Measurements from ENCODE around the gene GAS7.

DNA sequence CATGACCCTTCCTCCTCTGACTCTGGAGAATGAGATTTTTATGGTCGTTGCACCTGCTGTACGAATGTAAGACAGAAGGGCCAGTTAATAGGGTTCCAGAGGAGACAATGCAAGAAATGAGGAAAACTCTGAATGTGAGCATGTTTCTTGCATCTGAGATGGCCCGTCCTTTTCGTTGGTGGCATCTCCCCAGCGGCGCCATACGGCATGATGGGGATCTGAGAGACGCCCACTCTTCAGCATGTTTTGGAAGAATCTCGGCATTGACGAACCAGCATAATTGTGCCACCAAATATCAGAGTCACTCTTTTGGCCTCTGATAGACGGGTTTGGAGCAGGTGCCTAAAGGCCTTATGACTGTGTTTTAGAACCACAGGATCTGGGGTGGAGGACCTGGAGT lies 166.8 kb downstream of the GAS7 start:
- TF ChIP-seq, protein P1, sequence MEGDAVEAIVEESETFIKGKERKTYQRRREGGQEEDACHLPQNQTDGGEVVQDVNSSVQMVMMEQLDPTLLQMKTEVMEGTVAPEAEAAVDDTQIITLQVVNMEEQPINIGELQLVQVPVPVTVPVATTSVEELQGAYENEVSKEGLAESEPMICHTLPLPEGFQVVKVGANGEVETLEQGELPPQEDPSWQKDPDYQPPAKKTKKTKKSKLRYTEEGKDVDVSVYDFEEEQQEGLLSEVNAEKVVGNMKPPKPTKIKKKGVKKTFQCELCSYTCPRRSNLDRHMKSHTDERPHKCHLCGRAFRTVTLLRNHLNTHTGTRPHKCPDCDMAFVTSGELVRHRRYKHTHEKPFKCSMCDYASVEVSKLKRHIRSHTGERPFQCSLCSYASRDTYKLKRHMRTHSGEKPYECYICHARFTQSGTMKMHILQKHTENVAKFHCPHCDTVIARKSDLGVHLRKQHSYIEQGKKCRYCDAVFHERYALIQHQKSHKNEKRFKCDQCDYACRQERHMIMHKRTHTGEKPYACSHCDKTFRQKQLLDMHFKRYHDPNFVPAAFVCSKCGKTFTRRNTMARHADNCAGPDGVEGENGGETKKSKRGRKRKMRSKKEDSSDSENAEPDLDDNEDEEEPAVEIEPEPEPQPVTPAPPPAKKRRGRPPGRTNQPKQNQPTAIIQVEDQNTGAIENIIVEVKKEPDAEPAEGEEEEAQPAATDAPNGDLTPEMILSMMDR (IDR thresholded peaks at IDR 0.05; ENCODE audit: insufficient read depth, low read length) = no peak
- no peak for TF ChIP-seq POLR2AphosphoS5 (IDR thresholded peaks at IDR 0.05; ENCODE audit: low read depth)
- TF ChIP-seq GABPA (IDR thresholded peaks at IDR 0.05; ENCODE audit: low read depth) = no peak
- TF ChIP-seq, protein P2, sequence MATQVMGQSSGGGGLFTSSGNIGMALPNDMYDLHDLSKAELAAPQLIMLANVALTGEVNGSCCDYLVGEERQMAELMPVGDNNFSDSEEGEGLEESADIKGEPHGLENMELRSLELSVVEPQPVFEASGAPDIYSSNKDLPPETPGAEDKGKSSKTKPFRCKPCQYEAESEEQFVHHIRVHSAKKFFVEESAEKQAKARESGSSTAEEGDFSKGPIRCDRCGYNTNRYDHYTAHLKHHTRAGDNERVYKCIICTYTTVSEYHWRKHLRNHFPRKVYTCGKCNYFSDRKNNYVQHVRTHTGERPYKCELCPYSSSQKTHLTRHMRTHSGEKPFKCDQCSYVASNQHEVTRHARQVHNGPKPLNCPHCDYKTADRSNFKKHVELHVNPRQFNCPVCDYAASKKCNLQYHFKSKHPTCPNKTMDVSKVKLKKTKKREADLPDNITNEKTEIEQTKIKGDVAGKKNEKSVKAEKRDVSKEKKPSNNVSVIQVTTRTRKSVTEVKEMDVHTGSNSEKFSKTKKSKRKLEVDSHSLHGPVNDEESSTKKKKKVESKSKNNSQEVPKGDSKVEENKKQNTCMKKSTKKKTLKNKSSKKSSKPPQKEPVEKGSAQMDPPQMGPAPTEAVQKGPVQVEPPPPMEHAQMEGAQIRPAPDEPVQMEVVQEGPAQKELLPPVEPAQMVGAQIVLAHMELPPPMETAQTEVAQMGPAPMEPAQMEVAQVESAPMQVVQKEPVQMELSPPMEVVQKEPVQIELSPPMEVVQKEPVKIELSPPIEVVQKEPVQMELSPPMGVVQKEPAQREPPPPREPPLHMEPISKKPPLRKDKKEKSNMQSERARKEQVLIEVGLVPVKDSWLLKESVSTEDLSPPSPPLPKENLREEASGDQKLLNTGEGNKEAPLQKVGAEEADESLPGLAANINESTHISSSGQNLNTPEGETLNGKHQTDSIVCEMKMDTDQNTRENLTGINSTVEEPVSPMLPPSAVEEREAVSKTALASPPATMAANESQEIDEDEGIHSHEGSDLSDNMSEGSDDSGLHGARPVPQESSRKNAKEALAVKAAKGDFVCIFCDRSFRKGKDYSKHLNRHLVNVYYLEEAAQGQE (IDR thresholded peaks at IDR 0.05; ENCODE audit: insufficient replicate concordance, low read depth) = no peak
